ENCODE measurements around the gene ITPRIPL1.

Gene ITPRIPL1

DNA sequence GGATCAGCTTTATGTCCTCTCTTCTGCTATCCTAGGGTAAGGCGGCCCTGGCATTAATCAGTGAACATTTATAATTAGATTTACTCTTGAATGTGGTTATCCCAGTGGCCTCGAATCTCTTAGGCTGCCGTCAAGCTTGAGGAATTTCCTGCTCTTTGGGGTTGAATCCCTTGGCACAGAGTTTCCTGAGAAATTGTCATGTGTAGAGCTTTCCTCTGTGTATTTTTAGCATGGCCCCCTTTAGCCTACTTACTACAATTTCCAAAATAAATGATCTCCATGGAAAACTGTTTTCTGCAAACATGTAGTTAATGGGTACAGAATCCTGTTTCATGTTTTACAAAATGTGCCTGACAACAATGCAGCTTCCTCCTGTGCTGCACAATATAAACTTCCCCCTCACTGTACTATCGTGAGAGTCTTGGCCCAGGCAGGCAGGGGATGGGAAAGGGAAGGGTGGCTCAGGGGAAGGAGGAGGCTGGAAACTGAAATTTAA is 28.5 kb downstream of the ITPRIPL1 start:
- no peak for FAIRE-seq
- DNase-seq (ENCODE audit: low spot score), result no peak

GRCh38 chr2:96354492-96354891 is 29.4 kb downstream of the ITPRIPL1 start:
- no peak for FAIRE-seq
- no peak for DNase-seq (ENCODE audit: low spot score)

DNA sequence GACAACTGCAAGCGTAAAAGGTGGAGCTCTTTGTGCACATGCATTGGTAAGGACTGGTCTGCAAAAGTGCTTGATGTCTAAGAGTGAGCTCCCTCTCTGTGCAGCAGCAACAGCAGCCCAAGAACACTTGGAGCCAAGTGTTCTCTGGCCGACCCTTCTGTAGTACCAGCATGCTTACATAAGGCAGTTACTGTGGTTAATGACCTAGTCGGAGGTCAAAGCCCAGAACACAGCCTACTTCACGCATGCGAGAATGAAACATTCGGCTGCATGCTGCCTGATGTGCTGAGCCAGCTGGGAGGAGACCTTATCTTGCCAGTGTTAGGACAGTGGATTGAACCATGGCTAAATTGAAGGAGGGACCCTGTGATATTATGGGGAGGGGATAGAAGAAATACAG is 31.8 kb downstream of the ITPRIPL1 start:
- FAIRE-seq, result no peak
- DNase-seq (ENCODE audit: low spot score), result no peak

- DNase-seq (ENCODE audit: low spot score), result peak; percentile 20
- no peak for FAIRE-seq
These were observed 34.2 kb downstream of the ITPRIPL1 start for GRCh38 chr2:96359310-96359709.

GRCh38 chr2:96359866-96360265 is 34.7 kb downstream of the ITPRIPL1 start:
- no peak for FAIRE-seq
- no peak for DNase-seq (ENCODE audit: low spot score)

DNA sequence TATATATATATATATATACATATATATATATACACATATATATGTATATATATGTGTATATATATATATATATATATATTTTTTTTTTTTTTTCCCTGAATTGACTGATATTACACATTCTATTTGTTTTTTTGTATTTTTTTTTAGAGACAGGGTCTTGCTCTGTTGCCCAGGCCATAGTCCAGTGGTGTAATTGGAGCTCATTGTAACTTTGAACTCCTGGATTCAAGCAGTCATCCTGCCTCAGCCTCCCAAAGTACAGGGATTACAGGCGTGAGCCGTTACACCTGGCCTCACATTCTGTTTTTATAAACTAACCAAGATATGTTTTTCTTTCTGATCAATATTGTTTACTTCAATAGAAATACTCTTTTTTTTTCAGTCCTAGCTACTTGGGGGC is 36.6 kb downstream of the ITPRIPL1 start:
- FAIRE-seq (no peak), DNase-seq (ENCODE audit: low spot score) (no peak)

GRCh38 chr2:96369186-96369585 is 44.1 kb downstream of the ITPRIPL1 start:
- DNase-seq (ENCODE audit: low spot score) (no peak), FAIRE-seq (no peak)

GRCh38 chr2:96374211-96374951 is 49.3 kb downstream of the ITPRIPL1 start:
- FAIRE-seq (no peak), DNase-seq (ENCODE audit: low spot score) (no peak)

Data from RCC 7860 (cell line).